GM18526 (cell line): ENCODE data around the gene SCML1.

Source experiments
- POLR2A ChIP-seq: IDR thresholded peaks from 3 replicates; pipeline ENCODE4 v1.6.1; 2011; ENCODE audit not compliant: insufficient read length; ENCODE audit errors: extremely low read depth

Gene SCML1

GRCh38 chrX:17736856-17737709 is at the start of gene SCML1:
TSS of gene SCML1 (plus strand) at chrX:17737493. CDS start at chrX:17744187, 6,694 bp downstream.
- no peak for TF ChIP-seq POLR2A

- TF ChIP-seq POLR2A: no peak
These were observed 49.6 kb upstream of the SCML1 start for GRCh38 chrX:17687648-17688047.

- TF ChIP-seq POLR2A: no peak
These were observed 47.3 kb upstream of the SCML1 start for GRCh38 chrX:17689971-17690409.

- TF ChIP-seq POLR2A: no peak
These were observed 44.5 kb upstream of the SCML1 start for GRCh38 chrX:17692709-17693346.

GRCh38 chrX:17697191-17697590 is 40.1 kb upstream of the SCML1 start:
- no peak for TF ChIP-seq POLR2A

- TF ChIP-seq POLR2A: no peak
These were observed 36.3 kb upstream of the SCML1 start for GRCh38 chrX:17700976-17701375.

- TF ChIP-seq POLR2A: no peak
These were observed 34.1 kb upstream of the SCML1 start for GRCh38 chrX:17703201-17703600.

- no peak for TF ChIP-seq POLR2A
These were observed 32.1 kb upstream of the SCML1 start for GRCh38 chrX:17705211-17705610.

GRCh38 chrX:17706676-17707075 is 30.6 kb upstream of the SCML1 start:
- no peak for TF ChIP-seq POLR2A

GRCh38 chrX:17707731-17708130 is 29.6 kb upstream of the SCML1 start:
- TF ChIP-seq POLR2A: no peak

- TF ChIP-seq POLR2A: no peak
These were observed 26.4 kb upstream of the SCML1 start for GRCh38 chrX:17710871-17711301.

- TF ChIP-seq POLR2A: no peak
These were observed 24.0 kb upstream of the SCML1 start for GRCh38 chrX:17713288-17713687.

GRCh38 chrX:17718649-17719165 is 18.6 kb upstream of the SCML1 start:
- TF ChIP-seq POLR2A: no peak

GRCh38 chrX:17719711-17720110 is 17.6 kb upstream of the SCML1 start:
- TF ChIP-seq POLR2A: no peak

- TF ChIP-seq POLR2A: no peak
These were observed 15.6 kb upstream of the SCML1 start for GRCh38 chrX:17721715-17722114.

GRCh38 chrX:17725181-17725580 is 12.1 kb upstream of the SCML1 start:
- no peak for TF ChIP-seq POLR2A
